H1 (cell line): ENCODE measurements around the gene UBE2A. TPM values are rescaled to one million over a fixed set of nuclear protein-coding genes. Genes with fewer than 3 reads are reported as not detected.
A peak's percentile ranks its signal among the peaks of the same experiment; 100 is the strongest.

Source experiments
- ASH2L ChIP-seq: fragments of 200-600, 300-600 bp; sonication (generic); IDR thresholded peaks from one replicate; pipeline ENCODE4 v1.7.1; 2017; ENCODE audit warnings: low read length
- RXRA ChIP-seq: IDR thresholded peaks from 2 replicates; pipeline ENCODE4 v1.6.1; 2011; ENCODE audit warnings: low read depth, mild to moderate bottlenecking, low read length, moderate library complexity; ENCODE audit not compliant: insufficient read depth
- TAF7 ChIP-seq: optimal IDR thresholded peaks from 2 replicates; pipeline ENCODE3; 2011; ENCODE audit warnings: low read depth, mild to moderate bottlenecking, inconsistent platforms, low read length, moderate library complexity, borderline replicate concordance
- polyA plus RNA-seq, 7 experiments: library from polyadenylated mRNA; depleted of rRNA in 3 of 7; stranded (reverse) in 5 of 7; unstranded in 2 of 7; fragments of >200 nt in 5 of 7; fragments of 200-250 nt in 2 of 7; gene quantifications; 1 replicate in 5 of 7; 2 replicates in 1 of 7; 4 replicates in 1 of 7; pipeline versions ENCODE4 v1.2.1 to v1.2.3, GENCODE V29; 2011 to 2013; ENCODE audit warnings: missing spikeins in 2 of 7, mixed read lengths in 2 of 7
- total RNA-seq: library from RNA; stranded (reverse); fragmentation: NEBNext Ultra II Directional; extraction: Animal tissue kit (Norgen Biotek cat#: 25700); gene quantifications from 2 replicates; pipeline ENCODE4 v1.2.1, GENCODE V29; 2021

Gene UBE2A
- total and polyA plus RNA-seq, 2 of the 8 experiments (the other 6 are each of a cell fraction or from before 2014, with no cell fraction given) = 24.8 to 43.9 TPM

DNA sequence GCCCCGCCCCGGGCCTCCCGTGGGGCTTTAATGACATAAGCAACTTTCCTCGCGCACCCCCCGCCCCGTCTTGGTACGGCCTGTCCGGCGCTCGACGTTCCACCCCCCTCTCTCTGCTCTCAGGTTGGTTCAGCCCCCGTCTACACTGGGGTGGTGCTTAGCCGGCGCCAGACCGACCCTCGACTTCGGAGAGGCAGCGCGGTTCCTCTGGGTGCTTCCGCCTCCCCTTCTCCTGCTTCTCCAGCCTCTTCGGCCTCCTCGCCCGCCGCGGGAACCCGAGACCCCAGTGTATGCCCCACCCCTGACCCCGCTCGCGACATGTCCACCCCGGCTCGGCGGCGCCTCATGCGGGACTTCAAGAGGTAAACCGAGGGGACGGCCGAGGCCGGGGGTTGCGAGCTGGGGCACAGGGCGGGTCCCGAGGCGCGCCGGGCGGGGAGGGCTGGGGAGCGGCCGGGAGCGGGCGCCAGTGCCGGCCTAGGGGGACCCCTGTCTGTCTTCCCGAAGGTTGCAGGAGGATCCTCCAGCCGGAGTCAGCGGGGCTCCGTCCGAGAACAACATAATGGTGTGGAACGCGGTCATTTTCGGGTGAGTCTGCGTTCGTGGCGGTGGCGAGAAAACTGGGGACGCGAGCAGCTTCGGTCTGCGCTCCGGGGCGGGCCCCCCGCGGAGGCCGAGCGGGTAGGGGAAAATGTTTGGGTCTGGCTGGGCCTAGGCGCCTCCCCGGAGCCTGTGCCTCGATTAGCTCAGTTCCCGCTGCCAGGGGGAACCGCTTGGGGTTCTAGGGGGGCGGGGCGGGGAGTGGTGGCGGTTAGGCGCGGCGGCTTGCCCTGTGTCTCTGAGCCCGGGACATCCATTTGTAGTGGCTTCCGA is at the start of gene UBE2A (continued):
- TF ChIP-seq TAF7 (peak; percentile 90), ASH2L (peak; percentile 63), RXRA (no peak)
